Breast epithelium (tissue), 4 donors: ENCODE measurements around the gene B2M. TPM values are rescaled to one million over a fixed set of nuclear protein-coding genes. Genes with fewer than 3 reads are reported as not detected.

Experiments used
- DNase-seq, 2 donors: peaks; one replicate each; pipeline ENCODE4 v3.0.0-alpha.2; 2019; ENCODE audit warnings: low spot score in 2 of 2
- H3K27ac ChIP-seq, 2 donors: fragments of 200-600 bp; sonication (generic) in 1 of 2; one replicate each; pipeline ENCODE4 v1.5.1; 2016 to 2019; ENCODE audit warnings: mild to moderate bottlenecking in 1 of 2
- H3K27me3 ChIP-seq, 2 donors: fragments of 200-600 bp; sonication (generic) in 1 of 2; one replicate each; pipeline versions ENCODE4 v1.5.1 to v1.6.0; 2017 to 2019; ENCODE audit warnings: control low read depth in 1 of 2, mild to moderate bottlenecking in 1 of 2
- H3K36me3 ChIP-seq: fragments of 200-600 bp; one replicate; pipeline ENCODE4 v1.5.1; 2019
- H3K4me1 ChIP-seq, 2 donors: fragments of 200-600 bp; sonication (generic); one replicate each; pipeline ENCODE4 v1.5.1; 2016 to 2019; ENCODE audit warnings: control low read depth in 1 of 2
- H3K4me3 ChIP-seq, 3 donors: fragments of 200-600 bp; sonication (generic); 1 replicate in 2 of 3; 2 replicates in 1 of 3; pipeline ENCODE4 v1.5.1; 2016 to 2019; ENCODE audit warnings: mild to moderate bottlenecking in 3 of 3, moderate library complexity in 2 of 3
- H3K9me3 ChIP-seq, 2 donors: fragments of 200-600 bp; sonication (generic) in 1 of 2; one replicate each; pipeline ENCODE4 v1.5.1; 2016 to 2019; ENCODE audit warnings: control low read depth in 1 of 2
- CTCF ChIP-seq, 3 donors: fragments of 450-650 bp; IDR thresholded peaks; one replicate each; pipeline ENCODE4 v1.5.1; 2016 to 2017; ENCODE audit warnings: antibody characterized with exemption in 3 of 3, mild to moderate bottlenecking in 3 of 3, moderate library complexity in 3 of 3
- POLR2A ChIP-seq: fragments of 450-650 bp; IDR thresholded peaks from one replicate; pipeline ENCODE4 v1.6.1; 2016; ENCODE audit warnings: antibody characterized with exemption, mild to moderate bottlenecking, moderate library complexity
- POLR2AphosphoS5 ChIP-seq, 3 donors: sonication (generic); formaldehyde crosslinking; IDR thresholded peaks; one replicate each; pipeline ENCODE4 v1.6.1; 2017; ENCODE audit warnings: antibody characterized with exemption in 3 of 3
- intact Hi-C: fragments of 100-400 bp; cut with DNase I; formaldehyde crosslinking; loops from one replicate; pipeline ENCODE4 v1.15.1; 2023; ENCODE audit warnings: low total_unique reads
- total RNA-seq, 3 donors: library from RNA; depleted of rRNA; stranded (reverse); fragments of >200 nt; gene quantifications; one replicate each; pipeline ENCODE4 v1.1.0, GENCODE V29; 2016

The B2M gene
- total RNA-seq, 3 donors from 2014 or later, result 2,658 to 3,703 (median 3,086) TPM

GRCh38 chr15:44711743-44712345 is 527 bp downstream of the B2M start:
- Histone ChIP-seq H3K4me3 (peak overlapping the region; percentile 77 to 99 (median 94)), H3K36me3 (peaks cover 8% of the 10 kb centered on the region), H3K4me1 (peaks cover 0 to 12% of the 10 kb centered on the region in 2 donors), H3K27me3 (no peaks in the 10 kb centered on the region), H3K27ac (peak overlapping the region; percentile 97 to 99), H3K9me3 (no peaks in the 10 kb centered on the region)
- intact Hi-C loops, result loop anchor here (2.0 kb wide), 1 partner anchor 15 kb away; no protein-coding TSS in a partner anchor
- DNase-seq, result no peak
- TF ChIP-seq CTCF (IDR thresholded peaks at IDR 0.05) (no peak), POLR2A (no peak), POLR2AphosphoS5 (IDR thresholded peaks at IDR 0.05) (no peak)

- intact Hi-C loops, result no loop called here
- Histone ChIP-seq H3K4me3 (peak overlapping the region; percentile 77 to 99 (median 94)), H3K36me3 (peaks cover 8% of the 10 kb centered on the region), H3K27me3 (no peaks in the 10 kb centered on the region), H3K27ac (peak overlapping the region; percentile 97 to 99), H3K9me3 (no peaks in the 10 kb centered on the region), H3K4me1 (peaks cover 0 to 12% of the 10 kb centered on the region in 2 donors)
- TF ChIP-seq CTCF (IDR thresholded peaks at IDR 0.05) (no peak), POLR2AphosphoS5 (IDR thresholded peaks at IDR 0.05) (peak; percentile 67 to 79 (median 69)), POLR2A (peak; percentile 28)
- DNase-seq, result peak; percentile 60 to 68
These were observed 1.2 kb downstream of the B2M start for GRCh38 chr15:44712346-44713005.

DNA sequence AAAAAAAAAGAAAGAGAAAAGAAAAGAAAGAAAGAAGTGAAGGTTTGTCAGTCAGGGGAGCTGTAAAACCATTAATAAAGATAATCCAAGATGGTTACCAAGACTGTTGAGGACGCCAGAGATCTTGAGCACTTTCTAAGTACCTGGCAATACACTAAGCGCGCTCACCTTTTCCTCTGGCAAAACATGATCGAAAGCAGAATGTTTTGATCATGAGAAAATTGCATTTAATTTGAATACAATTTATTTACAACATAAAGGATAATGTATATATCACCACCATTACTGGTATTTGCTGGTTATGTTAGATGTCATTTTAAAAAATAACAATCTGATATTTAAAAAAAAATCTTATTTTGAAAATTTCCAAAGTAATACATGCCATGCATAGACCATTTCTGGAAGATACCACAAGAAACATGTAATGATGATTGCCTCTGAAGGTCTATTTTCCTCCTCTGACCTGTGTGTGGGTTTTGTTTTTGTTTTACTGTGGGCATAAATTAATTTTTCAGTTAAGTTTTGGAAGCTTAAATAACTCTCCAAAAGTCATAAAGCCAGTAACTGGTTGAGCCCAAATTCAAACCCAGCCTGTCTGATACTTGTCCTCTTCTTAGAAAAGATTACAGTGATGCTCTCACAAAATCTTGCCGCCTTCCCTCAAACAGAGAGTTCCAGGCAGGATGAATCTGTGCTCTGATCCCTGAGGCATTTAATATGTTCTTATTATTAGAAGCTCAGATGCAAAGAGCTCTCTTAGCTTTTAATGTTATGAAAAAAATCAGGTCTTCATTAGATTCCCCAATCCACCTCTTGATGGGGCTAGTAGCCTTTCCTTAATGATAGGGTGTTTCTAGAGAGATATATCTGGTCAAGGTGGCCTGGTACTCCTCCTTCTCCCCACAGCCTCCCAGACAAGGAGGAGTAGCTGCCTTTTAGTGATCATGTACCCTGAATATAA is 2.0 kb downstream of the B2M start:
- Histone ChIP-seq H3K4me3 (peak overlapping the region; percentile 77 to 99 (median 94)), H3K27me3 (no peaks in the 10 kb centered on the region), H3K36me3 (peaks cover 8% of the 10 kb centered on the region), H3K27ac (peak overlapping the region; percentile 97 to 99), H3K9me3 (no peaks in the 10 kb centered on the region), H3K4me1 (peaks cover 0 to 12% of the 10 kb centered on the region in 2 donors)
- intact Hi-C loops, result no loop called here
- TF ChIP-seq CTCF (IDR thresholded peaks at IDR 0.05) (no peak), POLR2A (no peak), POLR2AphosphoS5 (IDR thresholded peaks at IDR 0.05) (no peak)
- no peak for DNase-seq

DNA sequence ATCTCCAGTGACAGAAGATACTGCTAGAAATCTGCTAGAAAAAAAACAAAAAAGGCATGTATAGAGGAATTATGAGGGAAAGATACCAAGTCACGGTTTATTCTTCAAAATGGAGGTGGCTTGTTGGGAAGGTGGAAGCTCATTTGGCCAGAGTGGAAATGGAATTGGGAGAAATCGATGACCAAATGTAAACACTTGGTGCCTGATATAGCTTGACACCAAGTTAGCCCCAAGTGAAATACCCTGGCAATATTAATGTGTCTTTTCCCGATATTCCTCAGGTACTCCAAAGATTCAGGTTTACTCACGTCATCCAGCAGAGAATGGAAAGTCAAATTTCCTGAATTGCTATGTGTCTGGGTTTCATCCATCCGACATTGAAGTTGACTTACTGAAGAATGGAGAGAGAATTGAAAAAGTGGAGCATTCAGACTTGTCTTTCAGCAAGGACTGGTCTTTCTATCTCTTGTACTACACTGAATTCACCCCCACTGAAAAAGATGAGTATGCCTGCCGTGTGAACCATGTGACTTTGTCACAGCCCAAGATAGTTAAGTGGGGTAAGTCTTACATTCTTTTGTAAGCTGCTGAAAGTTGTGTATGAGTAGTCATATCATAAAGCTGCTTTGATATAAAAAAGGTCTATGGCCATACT is 4.0 kb downstream of the B2M start:
- no peak overlapping the region for H3K4me3 ChIP-seq

More for the DNA sequence above, 4.0 kb downstream of the B2M start:
- Histone ChIP-seq H3K27me3 (no peaks in the 10 kb centered on the region), H3K27ac (no peak overlapping the region), H3K4me1 (peaks cover 0 to 12% of the 10 kb centered on the region in 2 donors), H3K36me3 (peaks cover 8% of the 10 kb centered on the region), H3K9me3 (no peaks in the 10 kb centered on the region)
- TF ChIP-seq CTCF (IDR thresholded peaks at IDR 0.05) (no peak), POLR2A (no peak), POLR2AphosphoS5 (IDR thresholded peaks at IDR 0.05) (no peak)
- no peak for DNase-seq
- intact Hi-C loops, result no loop called here
